GM12878 (cell line): ENCODE data around the gene MRM1. TPM values are rescaled to one million over a fixed set of nuclear protein-coding genes. Genes with fewer than 3 reads are reported as not detected.

Source experiments
- ATAC-seq: fragments of 200-7000 bp; cut with Tn5 transposase; 3 replicates; pipeline ENCODE4 v1.9.1; 2020; ENCODE audit warnings: mild to moderate bottlenecking, moderate library complexity
- BruUV-seq: library from RNA; stranded (reverse); fragments of 400-500 nt; replicated peaks from 2 replicates; lab custom pipeline; 2021; lab: Mats Ljungman, UMichigan
- CTCF ChIA-PET: fragments of 300-600 bp; sonication (Branson Sonifier 250); formaldehyde crosslinking; extraction: SDS; loops from one replicate; lab custom pipeline; 2021; ENCODE audit warnings: inconsistent platforms; lab: Yijun Ruan, JAX
- POLR2A ChIA-PET: fragments of 350-600 bp; formaldehyde crosslinking; extraction: SDS; loops from one replicate; lab custom pipeline; 2021; ENCODE audit warnings: inconsistent platforms; lab: Charles Lee
- RAD21 ChIA-PET: fragments of 300-600 bp; sonication (Branson Sonifier 250); formaldehyde crosslinking; loops from one replicate; lab custom pipeline; 2023; ENCODE audit warnings: antibody characterized with exemption; ENCODE audit not compliant: unreplicated experiment; lab: Charles Lee
- SMC1A ChIA-PET: fragments of 300-600 bp; sonication (Branson Sonifier 250); formaldehyde crosslinking; loops from one replicate; lab custom pipeline; 2023; ENCODE audit not compliant: unreplicated experiment, uncharacterized antibody; lab: Charles Lee
- DNase-seq: peaks from one replicate; pipeline ENCODE4 v3.0.0-alpha.2; 2011; ENCODE audit warnings: low read depth, low spot score
- FAIRE-seq: peaks from 3 replicates; lab custom pipeline; 2011; peaks lifted over from hg19 to GRCh38; lab: Jason Lieb, UNC
- H2AFZ ChIP-seq: 2 replicates; pipeline ENCODE4 v1.6.0; 2011; ENCODE audit warnings: low read depth, low read length, control low read depth; ENCODE audit not compliant: control insufficient read depth
- H3K27ac ChIP-seq: 2 replicates; pipeline ENCODE4 v1.5.1; 2011; ENCODE audit warnings: control low read depth; ENCODE audit not compliant: control insufficient read depth, insufficient read depth
- H3K27me3 ChIP-seq, 2 experiments: replicated peaks in 1 of 2; 2 replicates each; pipeline versions ENCODE4 v1.6.0 to v1.6.1; 2011; ENCODE audit warnings: low read length in 1 of 2; ENCODE audit not compliant: control insufficient read depth in 2 of 2, insufficient read depth in 2 of 2
- H3K36me3 ChIP-seq, 2 experiments: 2 replicates each; pipeline ENCODE4 v1.5.1; 2011; ENCODE audit warnings: low read length in 1 of 2; ENCODE audit not compliant: control insufficient read depth in 2 of 2, insufficient read depth in 2 of 2
- H3K4me1 ChIP-seq: 2 replicates; pipeline ENCODE4 v1.6.1; 2011; ENCODE audit warnings: mild to moderate bottlenecking, low read length, moderate library complexity, mixed read lengths; ENCODE audit not compliant: control insufficient read depth, insufficient read depth
- H3K4me2 ChIP-seq: 2 replicates; pipeline ENCODE4 v1.6.0; 2011; ENCODE audit warnings: control low read depth; ENCODE audit not compliant: control insufficient read depth, insufficient read depth
- H3K4me3 ChIP-seq: fragments of 200-600 bp; sonication (generic); 2 replicates; pipeline ENCODE4 v1.5.1; 2016
- H3K79me2 ChIP-seq: 2 replicates; pipeline ENCODE4 v1.6.0; 2011; ENCODE audit warnings: low read length; ENCODE audit not compliant: control insufficient read depth, insufficient read depth
- H3K9ac ChIP-seq: 2 replicates; pipeline ENCODE4 v1.8.0; 2011; ENCODE audit warnings: low read length, control low read depth, mixed read lengths; ENCODE audit not compliant: control insufficient read depth, insufficient read depth
- H3K9me3 ChIP-seq: replicated peaks from 3 replicates; pipeline ENCODE4 v1.5.1; 2011; ENCODE audit warnings: mild to moderate bottlenecking, low read length; ENCODE audit not compliant: control insufficient read depth, insufficient read depth
- H4K20me1 ChIP-seq: 2 replicates; pipeline ENCODE4 v1.6.0; 2011; ENCODE audit not compliant: control insufficient read depth, insufficient read depth
- ATF2 ChIP-seq: IDR thresholded peaks from 2 replicates; pipeline ENCODE4 v1.6.1; 2012; ENCODE audit warnings: low read length, inconsistent platforms
- E4F1 ChIP-seq: fragments of 450-650 bp; IDR thresholded peaks from 2 replicates; pipeline ENCODE4 v1.6.1; 2018; ENCODE audit warnings: borderline replicate concordance, mild to moderate bottlenecking; ENCODE audit not compliant: partially characterized antibody
- KLF5 ChIP-seq: fragments of 450-650 bp; IDR thresholded peaks from 2 replicates; pipeline ENCODE4 v1.6.1; 2014; ENCODE audit warnings: mild to moderate bottlenecking; ENCODE audit not compliant: partially characterized antibody
- NFXL1 ChIP-seq: fragments of 450-650 bp; IDR thresholded peaks from 2 replicates; pipeline ENCODE4 v1.6.1; 2017; ENCODE audit warnings: antibody characterized with exemption, mild to moderate bottlenecking, borderline replicate concordance
- NRF1 ChIP-seq: conservative IDR thresholded peaks from 2 replicates; pipeline ENCODE4 v1.6.1; 2011; ENCODE audit warnings: mild to moderate bottlenecking, low read depth, low read length, improper control_type of control experiment
- PBX3 ChIP-seq: IDR thresholded peaks from 2 replicates; pipeline ENCODE4 v1.6.1; 2011; ENCODE audit warnings: mild to moderate bottlenecking, low read depth, low read length, moderate library complexity; ENCODE audit not compliant: insufficient replicate concordance
- RB1 ChIP-seq: fragments of 450-650 bp; formaldehyde crosslinking; IDR thresholded peaks from 2 replicates; pipeline ENCODE4 v1.6.1; 2017; ENCODE audit warnings: mild to moderate bottlenecking, borderline replicate concordance
- SIN3A ChIP-seq: IDR thresholded peaks from 2 replicates; pipeline ENCODE4 v1.6.1; 2012; ENCODE audit warnings: low read depth, low read length, improper control_type of control experiment
- STAT1 ChIP-seq: fragments of 450-650 bp; conservative IDR thresholded peaks from 2 replicates; pipeline ENCODE4 v1.6.1; 2014; ENCODE audit warnings: antibody characterized with exemption, mild to moderate bottlenecking
- SUZ12 ChIP-seq: fragments of 200-600 bp; sonication (generic); IDR thresholded peaks from one replicate; pipeline ENCODE4 v1.6.1; 2018; ENCODE audit warnings: antibody characterized with exemption, mild to moderate bottlenecking; ENCODE audit not compliant: unreplicated experiment
- ZNF217 ChIP-seq: fragments of 450-650 bp; IDR thresholded peaks from 2 replicates; pipeline ENCODE4 v1.6.1; 2017; ENCODE audit warnings: antibody characterized with exemption, mild to moderate bottlenecking
- WGBS: methylation state at CpG from one replicate; pipeline ENCODE4 v1.1.6; 2016; ENCODE audit warnings: low lambda C conversion rate; ENCODE audit not compliant: insufficient replicate concordance, insufficient coverage; ENCODE audit errors: missing lambda C conversion rate; 5-methylcytosine and 5-hydroxymethylcytosine counted together
- in situ Hi-C: fragments of 300-500 bp; cut with MboI; formaldehyde crosslinking; loops from 9 replicates; pipeline ENCODE4 v1.14.3; 2018; ENCODE audit warnings: mixed read lengths
- intact Hi-C: fragments of 100-400 bp; cut with micrococcal nuclease; formaldehyde crosslinking; loops from one replicate; pipeline ENCODE4 v1.14.2; 2022; ENCODE audit not compliant: unreplicated experiment
- polyA plus RNA-seq, 11 experiments: library from polyadenylated mRNA; depleted of rRNA in 4 of 11; unstranded in 6 of 11; stranded (reverse) in 5 of 11; fragments of >200 nt; fragmentation: Nextera tagmentation in 4 of 11; fragmentation: Illumina TruSeq in 1 of 11; extraction: Ambion mirVana in 4 of 11; extraction: Trizol in 1 of 11; gene quantifications; 1 replicate in 1 of 11; 2 replicates in 10 of 11; pipeline versions ENCODE4 v1.2.1 to v1.2.3, GENCODE V29; 2011 to 2016; ENCODE audit warnings: inconsistent platforms in 2 of 11, missing spikeins in 2 of 11, low read depth in 1 of 11
- total RNA-seq, 4 experiments: library from RNA; depleted of rRNA in 3 of 4; stranded (reverse); fragments of >200 nt in 3 of 4; fragmentation: Illumina TruSeq in 1 of 4; extraction: Trizol in 1 of 4; gene quantifications; 2 replicates each; pipeline versions ENCODE4 v1.2.1 to v1.2.3, GENCODE V29; 2013 to 2021

Gene MRM1
- total and polyA plus RNA-seq, 10 of the 15 experiments (the other 5 are each of a cell fraction or from before 2014, with no cell fraction given): 0.23 to 16.9 (median 13.2) TPM

GRCh38 chr17:36598951-36599401 is 2.4 kb upstream of the MRM1 start:
- FAIRE-seq: no peak
- CTCF ChIA-PET: interaction anchor here (0.6 to 1.1 kb wide), 3 partner anchors 61 to 115 kb away, joined by 3 to 4 read pairs (median 3); no protein-coding TSS in a partner anchor

GRCh38 chr17:36599546-36600250 is 1.7 kb upstream of the MRM1 start:
- H3K27me3 ChIP-seq: no peaks in the 10 kb centered on the region
- BruUV-seq: no TSS peak
- FAIRE-seq (no peak), ATAC-seq (no peak), DNase-seq (no peak)
- CTCF ChIA-PET: interaction anchor here (0.6 to 1.1 kb wide), 2 partner anchors 62 to 116 kb away, joined by 3 to 4 read pairs; no protein-coding TSS in a partner anchor
- H2AFZ ChIP-seq: no peak overlapping the region
- H4K20me1 ChIP-seq: peaks cover 2% of the 10 kb centered on the region; the same call in 1 of the 2 replicates
- H3K4me2 ChIP-seq: no peak overlapping the region
- H3K36me3 ChIP-seq: no peaks in the 10 kb centered on the region
- whole genome bisulfite sequencing: 92% methylated on average over 11 of the region's 11 CpGs
- H3K27ac ChIP-seq: no peak overlapping the region
- no peak overlapping the region for H3K4me3 ChIP-seq
- in situ Hi-C loops (loop anchor here (10.0 to 25.0 kb wide), 3 partner anchors 463 to 765 kb away; no protein-coding TSS in a partner anchor), intact Hi-C loops (loop anchor here (5.0 kb wide), 1 partner anchor 52 kb away; no protein-coding TSS in a partner anchor)
- H3K9ac ChIP-seq: no peak overlapping the region
- TF ChIP-seq RB1 (no peak), ATF2 (no peak), PBX3 (no peak), NFXL1 (no peak), SIN3A (no peak), SUZ12 (no peak), E4F1 (no peak), ZNF217 (no peak), STAT1 (no peak)
- H3K4me1 ChIP-seq: peaks cover 13% of the 10 kb centered on the region
- RAD21 ChIA-PET: no interaction called here
- no peaks in the 10 kb centered on the region for H3K9me3 ChIP-seq
- POLR2A ChIA-PET: interaction anchor here (1.8 kb wide), 1 partner anchor 114 kb away, joined by 5 read pairs; the partner anchor contains the start of gene ZNHIT3
- SMC1A ChIA-PET: interaction anchor here (0.7 to 2.0 kb wide), 2 partner anchors 53 to 54 kb away, joined by 3 to 9 read pairs; no protein-coding TSS in a partner anchor
- H3K79me2 ChIP-seq: peaks cover 29% of the 10 kb centered on the region

More at GRCh38 chr17:36598951-36599401, 2.4 kb upstream of the MRM1 start:
- SMC1A ChIA-PET: interaction anchor here (0.7 kb wide), 1 partner anchor 53 kb away, joined by 3 read pairs; no protein-coding TSS in a partner anchor
- DNase-seq (no peak), ATAC-seq (no peak)
- TF ChIP-seq NRF1 (no peak), KLF5 (no peak)
- no peak overlapping the region for H3K27ac ChIP-seq
- 87% methylated on average over 12 of the region's 13 CpGs for WGBS
- no peak overlapping the region for H3K9ac ChIP-seq
- H3K36me3 ChIP-seq: no peaks in the 10 kb centered on the region
- in situ Hi-C loops: no loop called here
- H3K4me3 ChIP-seq: no peak overlapping the region
- H3K79me2 ChIP-seq: peaks cover 26% of the 10 kb centered on the region
- H3K4me1 ChIP-seq: peaks cover 11% of the 10 kb centered on the region
- peaks cover under 1% of the 10 kb centered on the region; the same call in 1 of the 2 replicates for H4K20me1 ChIP-seq
- H3K9me3 ChIP-seq: no peaks in the 10 kb centered on the region
- no TSS peak for BruUV-seq
- intact Hi-C loops: no loop called here
- RAD21 ChIA-PET: no interaction called here
- H3K27me3 ChIP-seq: no peaks in the 10 kb centered on the region
- POLR2A ChIA-PET: no interaction called here
- H2AFZ ChIP-seq: no peak overlapping the region
- no peak overlapping the region for H3K4me2 ChIP-seq
